ENCODE measurements around the gene NOL6.
A peak's percentile ranks its signal among the peaks of the same experiment; 100 is the strongest.
"Not testable (repeated sequence)": the region's sequence is repeated elsewhere in the genome, so short reads cannot be mapped to it uniquely, and the experiment has no call there.

The NOL6 gene, protein sequence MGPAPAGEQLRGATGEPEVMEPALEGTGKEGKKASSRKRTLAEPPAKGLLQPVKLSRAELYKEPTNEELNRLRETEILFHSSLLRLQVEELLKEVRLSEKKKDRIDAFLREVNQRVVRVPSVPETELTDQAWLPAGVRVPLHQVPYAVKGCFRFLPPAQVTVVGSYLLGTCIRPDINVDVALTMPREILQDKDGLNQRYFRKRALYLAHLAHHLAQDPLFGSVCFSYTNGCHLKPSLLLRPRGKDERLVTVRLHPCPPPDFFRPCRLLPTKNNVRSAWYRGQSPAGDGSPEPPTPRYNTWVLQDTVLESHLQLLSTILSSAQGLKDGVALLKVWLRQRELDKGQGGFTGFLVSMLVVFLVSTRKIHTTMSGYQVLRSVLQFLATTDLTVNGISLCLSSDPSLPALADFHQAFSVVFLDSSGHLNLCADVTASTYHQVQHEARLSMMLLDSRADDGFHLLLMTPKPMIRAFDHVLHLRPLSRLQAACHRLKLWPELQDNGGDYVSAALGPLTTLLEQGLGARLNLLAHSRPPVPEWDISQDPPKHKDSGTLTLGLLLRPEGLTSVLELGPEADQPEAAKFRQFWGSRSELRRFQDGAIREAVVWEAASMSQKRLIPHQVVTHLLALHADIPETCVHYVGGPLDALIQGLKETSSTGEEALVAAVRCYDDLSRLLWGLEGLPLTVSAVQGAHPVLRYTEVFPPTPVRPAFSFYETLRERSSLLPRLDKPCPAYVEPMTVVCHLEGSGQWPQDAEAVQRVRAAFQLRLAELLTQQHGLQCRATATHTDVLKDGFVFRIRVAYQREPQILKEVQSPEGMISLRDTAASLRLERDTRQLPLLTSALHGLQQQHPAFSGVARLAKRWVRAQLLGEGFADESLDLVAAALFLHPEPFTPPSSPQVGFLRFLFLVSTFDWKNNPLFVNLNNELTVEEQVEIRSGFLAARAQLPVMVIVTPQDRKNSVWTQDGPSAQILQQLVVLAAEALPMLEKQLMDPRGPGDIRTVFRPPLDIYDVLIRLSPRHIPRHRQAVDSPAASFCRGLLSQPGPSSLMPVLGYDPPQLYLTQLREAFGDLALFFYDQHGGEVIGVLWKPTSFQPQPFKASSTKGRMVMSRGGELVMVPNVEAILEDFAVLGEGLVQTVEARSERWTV

DNA sequence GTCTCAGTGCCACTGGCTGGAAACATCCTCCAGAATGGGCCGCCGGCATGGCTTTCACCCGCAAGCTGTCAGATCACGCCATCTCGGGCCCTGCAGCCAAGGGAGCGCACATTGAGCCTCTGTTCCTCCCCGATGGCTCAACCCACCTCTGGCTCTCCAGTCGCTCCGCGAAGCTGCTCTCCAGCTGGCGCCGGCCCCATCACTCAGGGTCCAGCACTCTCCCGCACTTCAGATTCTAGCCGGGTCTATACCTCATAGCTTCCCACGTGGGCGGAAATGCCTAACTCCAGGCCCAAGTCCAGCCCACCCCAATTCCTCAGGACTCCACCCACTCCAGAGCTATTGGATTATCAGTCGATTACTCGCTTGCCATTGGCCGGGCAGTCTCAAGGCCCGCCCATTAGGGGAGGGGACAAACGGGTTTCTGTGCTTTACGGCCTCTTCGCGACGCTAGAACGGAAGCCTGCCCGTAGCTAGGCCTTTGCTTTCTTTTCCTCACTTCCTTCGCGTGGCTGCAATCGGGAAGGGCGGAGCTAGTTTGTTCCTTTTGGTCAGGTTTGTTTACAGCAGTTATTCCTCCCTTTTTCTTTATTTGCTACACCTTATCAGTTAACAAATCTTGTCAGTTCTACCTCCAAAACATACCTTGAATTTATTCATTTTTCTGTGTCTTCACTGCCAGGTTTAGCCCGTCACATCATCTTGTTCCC, at the start of gene NOL6:
NOL6 (minus strand) TSS at position 282 of the 710 bp plus-strand sequence; CDS start at position 200, 82 bp downstream.
- peak; percentile 99 for DNase-seq (ENCODE audit: low spot score)

DNA sequence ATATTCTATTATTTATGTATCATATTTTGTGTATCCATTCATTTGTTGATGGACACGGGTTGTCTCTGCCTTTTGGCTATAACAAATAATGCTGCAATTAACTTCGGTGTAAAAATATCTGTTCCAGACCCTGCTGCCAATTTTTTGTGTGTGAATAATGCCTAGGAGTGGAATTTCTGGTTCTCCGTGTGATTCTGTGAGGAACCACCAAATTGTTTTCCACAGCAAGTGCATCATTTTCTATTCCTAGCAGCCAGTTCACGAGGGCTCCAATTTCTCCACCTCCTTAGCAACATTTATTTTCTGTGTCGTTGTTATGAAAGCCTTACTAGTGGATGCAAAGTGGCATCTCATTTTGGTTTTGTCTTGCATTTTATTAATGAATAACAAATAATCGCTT, 48.1 kb upstream of the NOL6 start:
- DNase-seq (ENCODE audit: low spot score): not testable (repeated sequence)

DNA sequence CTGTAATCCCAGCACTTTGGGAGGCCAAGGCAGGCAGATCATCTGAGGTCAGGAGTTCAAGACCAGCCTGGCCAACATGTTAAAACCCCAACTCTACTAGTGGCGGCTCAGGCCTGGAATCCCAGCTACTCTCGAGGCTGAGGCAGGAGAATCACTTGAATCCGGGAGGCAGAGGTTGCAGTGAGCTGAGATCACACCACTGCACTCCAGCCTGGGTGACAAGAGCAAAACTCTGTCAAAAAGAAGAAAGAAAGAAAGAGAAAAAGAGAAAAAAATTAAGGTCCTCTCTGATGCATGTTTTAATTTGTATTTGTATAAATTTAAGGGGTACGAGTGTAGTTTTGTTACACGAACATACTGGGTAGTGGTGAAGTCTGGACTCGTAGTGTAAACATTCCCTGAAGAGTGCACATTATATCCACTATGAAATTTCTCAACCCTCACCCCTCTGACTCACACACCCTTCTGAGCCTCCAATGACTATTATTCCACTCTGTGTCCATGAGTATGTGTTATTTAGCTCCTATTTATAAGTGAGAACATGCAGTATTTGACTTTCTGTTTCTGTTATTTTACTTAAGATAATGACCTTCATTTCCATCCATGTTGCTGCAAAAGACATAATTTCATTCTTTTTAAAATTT, 44.3 kb upstream of the NOL6 start:
- not testable (repeated sequence) for DNase-seq (ENCODE audit: low spot score)

DNA sequence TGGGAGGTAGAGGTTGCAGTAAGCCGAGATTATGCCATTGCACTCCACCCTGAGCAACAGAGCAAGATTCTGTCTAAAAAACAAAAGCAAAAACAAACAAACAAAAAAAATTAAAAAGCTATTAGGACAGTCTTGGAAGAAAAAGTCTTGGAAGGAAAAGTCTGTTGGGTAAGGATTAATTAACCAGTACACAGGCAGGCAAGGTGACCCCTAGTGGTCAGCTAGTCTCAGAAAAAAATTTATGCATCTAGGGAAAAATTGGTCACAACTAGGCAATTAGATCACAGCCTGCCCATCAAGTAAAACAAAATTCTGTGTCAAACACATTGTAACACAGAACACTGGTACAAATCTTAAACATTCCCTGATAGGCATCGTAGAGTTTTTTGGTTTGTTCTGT, 43.6 kb upstream of the NOL6 start:
- DNase-seq (ENCODE audit: low spot score): no peak

DNA sequence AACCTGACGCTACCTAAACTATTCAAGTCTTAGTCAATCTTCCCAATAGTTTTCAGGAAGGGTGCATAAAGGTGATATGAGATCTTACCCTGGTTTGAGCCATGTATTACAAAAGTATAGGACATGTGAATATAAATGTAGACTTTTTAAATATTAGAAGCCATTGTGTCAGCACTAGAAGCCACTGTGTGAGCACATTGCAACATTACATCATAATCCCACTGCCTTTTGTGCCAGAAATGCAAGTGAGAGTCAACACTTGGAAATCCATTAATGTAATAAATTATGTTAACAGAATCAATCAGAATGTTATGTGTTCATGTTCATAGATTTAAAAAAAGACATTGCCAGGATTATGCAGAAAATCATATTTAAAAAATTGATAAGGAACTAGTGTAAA, 42.7 kb upstream of the NOL6 start:
- not testable (repeated sequence) for DNase-seq (ENCODE audit: low spot score)

DNA sequence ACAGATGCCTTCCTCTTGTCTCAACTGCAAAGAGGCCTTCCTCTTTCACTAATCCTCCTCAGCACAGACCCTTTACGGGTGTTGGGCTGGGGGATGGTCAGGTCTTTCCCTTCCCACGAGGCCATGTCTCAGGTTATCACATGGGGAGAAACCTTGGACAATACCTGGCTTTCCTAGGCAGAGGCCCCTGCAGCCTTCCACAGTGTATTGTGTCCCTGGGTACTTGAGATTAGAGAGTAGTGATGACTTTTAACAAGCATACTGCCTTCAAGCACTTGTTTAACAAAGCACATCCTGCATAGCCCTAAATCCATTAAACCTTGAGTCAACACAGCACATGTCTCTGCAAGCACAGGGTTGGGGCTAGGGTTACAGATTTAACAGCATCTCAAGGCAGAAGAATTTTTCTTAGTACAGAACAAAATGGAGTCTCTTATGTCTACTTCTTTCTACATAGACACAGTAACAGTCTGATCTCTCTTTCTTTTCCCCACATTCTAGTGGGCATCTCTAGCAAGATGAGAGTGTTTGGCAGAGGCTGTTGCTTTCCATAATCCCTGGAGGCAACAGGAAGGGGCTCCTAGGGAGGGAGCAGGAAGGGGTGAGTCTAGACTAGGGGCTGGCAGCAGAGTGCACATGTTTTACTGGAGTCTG, 41.7 kb upstream of the NOL6 start:
- DNase-seq (ENCODE audit: low spot score): not testable (repeated sequence)

DNA sequence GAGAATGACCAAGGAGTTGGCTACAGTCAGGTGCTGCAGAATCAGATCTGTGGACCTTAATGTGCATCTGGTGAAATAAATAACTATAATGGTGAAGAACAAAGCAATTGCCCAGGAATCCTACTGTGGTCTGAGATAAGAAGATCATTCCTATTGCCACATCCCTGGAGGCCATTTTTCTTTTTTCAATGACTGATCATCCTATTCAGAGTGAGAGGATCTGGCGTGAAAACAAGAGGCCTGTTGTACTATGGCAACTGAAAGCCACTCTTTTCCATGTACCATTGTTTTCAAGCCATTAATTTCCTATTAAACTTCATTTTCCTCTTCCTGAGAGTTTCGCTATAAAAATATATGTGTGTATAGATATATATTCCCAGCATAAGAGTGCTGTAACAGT, 38.8 kb upstream of the NOL6 start:
- DNase-seq (ENCODE audit: low spot score): not testable (repeated sequence)

DNA sequence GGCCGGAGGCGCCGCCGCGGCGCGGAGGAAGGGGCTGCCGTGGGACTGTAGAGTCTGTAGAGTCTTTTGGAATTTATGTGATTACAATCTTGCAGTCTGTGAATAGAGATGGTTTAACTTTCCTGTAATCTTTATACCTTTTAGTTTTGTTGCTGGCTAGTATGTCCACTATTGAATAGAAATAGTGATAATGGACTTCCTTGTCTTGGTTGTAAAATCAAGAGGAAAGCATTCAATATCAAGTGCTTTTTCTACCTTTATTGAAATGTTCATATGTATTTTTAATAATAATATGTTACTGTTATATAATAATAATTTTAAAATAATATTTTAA, 37.4 kb upstream of the NOL6 start:
- not testable (repeated sequence) for DNase-seq (ENCODE audit: low spot score)

DNA sequence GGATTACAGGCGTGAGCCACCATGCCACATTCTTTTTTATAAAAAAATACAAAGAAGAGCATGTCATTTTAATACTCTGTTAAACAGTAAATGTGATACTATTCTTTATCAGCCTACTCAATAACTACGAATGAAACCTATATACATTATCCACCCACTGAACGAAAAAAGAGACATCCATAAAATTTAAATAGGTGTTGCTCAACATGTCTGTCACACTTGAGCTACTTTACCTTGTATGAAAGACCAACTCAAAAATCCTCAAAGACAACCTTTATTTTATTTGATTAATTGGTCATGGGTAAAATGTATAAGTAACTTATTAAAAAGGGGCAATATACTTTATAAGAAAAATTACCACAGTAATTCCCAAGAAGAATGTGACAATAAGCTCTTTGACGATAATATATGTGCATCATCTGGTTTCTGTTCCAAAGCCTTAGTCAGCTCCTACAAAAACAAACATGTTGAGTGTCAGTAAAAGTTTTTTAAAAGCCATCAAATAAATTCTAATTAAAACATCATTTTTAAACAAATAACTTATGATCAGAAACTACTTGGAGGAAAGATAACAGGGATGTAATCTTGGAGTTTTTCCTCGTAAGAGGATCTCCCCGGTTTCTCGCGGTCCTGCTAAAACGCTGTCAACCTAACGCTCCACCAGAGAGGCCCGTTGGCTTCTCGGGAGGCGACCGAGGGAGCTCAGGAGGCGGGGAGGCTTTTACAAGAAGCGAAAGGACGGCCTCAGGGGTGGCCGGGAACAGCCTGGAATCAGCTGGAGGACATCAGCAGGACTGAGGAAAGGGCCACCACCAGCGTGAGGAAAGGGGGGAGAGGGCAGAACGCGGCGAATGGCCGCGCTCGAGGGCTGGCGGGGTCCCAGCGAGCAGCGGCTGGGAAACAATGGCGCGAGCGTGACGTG, 36.8 kb upstream of the NOL6 start:
- peak; percentile 70 for DNase-seq (ENCODE audit: low spot score)

DNA sequence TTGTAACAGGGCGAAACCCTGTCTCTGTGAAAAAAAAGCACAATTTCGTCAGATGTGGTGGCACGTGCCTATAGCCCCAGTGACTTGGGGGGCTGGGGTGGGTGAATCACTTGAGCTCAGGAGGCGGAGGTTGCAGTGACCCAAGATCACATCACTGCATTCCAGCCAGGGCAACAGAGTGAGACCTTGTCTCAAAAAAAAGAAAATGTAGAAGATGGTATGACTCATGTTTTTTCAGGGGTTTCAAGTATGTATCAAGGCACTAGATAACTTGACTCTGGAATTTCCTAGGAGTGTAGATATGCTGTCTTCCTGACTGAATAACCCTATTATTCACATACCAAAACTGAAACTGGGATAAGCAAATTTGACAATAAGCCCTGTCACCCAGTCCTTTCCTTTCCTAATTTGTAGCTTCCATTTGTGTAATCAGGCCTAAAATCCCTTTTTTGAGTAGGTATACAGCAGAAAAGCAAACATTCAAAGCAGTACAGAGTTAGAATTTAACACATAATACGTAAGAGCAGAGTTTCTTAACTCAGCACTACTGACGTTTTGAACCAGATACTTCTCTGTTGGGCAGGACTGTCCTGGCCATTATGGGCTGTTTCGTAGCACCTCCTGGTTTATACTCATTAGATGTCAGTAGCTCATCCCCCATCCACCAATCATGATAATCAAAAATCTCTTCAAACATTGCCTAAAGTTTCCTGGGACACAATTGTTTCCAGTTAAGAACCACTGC, 33.1 kb upstream of the NOL6 start:
- DNase-seq (ENCODE audit: low spot score): peak; percentile 94

DNA sequence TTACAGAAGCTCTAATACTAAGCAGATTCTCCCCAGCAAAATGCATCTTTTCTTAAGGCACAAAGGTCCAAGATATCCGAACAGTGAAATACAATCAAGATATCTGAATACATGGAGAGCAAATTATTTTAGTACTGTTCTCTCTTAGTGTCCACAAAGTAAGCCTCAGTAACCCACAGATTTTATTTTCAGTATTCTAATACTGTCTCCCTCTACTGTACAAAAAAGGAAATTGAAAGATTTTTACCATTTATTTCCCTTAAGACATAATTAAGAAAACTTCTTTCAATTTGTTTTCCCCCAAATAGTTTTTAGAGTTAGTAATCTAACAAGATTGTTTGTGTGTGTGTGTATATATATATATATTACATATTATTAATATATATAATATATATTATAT, 24.7 kb upstream of the NOL6 start:
- no peak for DNase-seq (ENCODE audit: low spot score)

DNA sequence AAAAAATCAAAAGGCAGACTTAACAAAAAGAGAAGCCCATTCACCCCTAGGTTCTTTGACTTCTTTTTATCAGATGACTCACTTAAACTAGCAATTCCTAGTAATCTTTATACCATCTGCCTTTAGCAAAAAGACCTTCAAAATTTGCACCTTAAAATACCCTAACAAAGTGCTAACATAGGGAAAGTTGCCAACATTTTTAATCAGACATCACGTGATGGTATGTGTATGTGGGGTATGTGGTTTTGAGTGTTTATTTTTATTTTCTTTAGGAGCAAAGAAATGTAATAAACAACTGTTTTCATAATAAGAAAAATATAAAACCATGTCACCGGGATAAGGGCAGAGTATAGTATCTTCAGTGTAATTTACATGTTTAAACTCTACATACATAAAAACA, 20.1 kb upstream of the NOL6 start:
- not testable (repeated sequence) for DNase-seq (ENCODE audit: low spot score)

DNA sequence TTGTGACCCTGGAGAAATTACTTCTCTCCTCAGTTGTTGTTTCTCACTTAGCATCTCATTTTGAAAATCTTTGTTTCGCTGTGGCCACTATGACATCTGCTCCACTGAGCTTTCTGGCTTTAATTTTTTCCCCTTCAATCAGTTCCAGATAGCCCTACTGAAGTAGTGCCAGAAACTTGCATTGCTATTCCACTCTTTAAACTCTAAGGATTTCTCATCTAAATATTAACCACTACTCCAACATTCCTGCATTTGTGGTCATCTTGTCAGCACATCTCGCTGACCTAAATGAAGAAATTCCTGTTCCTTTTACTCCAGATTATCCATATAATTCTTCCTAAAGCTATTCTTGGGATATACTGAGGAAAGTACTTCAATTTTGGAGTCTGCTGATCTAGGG, 15.3 kb upstream of the NOL6 start:
- no peak for DNase-seq (ENCODE audit: low spot score)

DNA sequence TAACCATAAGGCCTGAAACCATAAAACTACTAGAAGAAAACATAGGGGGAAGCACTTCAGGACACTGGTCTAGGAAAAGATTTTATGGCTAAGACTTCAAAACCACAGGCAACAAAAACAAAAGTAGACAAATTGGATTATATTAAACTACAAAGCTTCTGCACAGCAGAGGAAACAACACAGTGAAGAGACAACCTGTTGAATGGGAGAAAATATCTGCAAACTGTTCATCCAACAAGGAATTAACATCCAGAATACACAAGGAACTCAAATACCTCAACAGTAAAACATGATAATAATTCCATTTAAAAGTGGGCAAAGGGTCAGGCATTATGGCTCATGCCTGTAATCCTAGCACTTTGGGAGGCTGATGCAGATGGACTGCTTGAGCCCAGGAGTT, 11.6 kb upstream of the NOL6 start:
- DNase-seq (ENCODE audit: low spot score): not testable (repeated sequence)

DNA sequence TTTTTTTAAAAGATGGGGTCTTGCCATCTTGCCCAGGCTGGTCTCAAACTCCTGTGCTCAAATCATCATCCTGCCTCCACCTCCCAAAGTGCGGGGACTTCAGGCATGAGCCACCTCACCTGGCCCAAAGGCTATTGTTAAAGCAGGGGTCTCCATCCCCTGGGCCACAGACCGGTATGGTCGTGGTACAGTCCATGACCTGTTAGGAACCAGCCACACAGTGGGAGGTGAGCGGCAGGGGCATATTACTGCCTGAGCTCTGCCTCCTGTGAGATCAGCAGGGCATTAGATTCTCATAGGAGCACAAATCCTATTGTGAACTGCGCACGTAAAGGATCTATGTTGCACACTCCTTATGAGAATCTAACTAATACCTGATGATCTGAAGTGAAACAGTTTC, 7.3 kb upstream of the NOL6 start:
- DNase-seq (ENCODE audit: low spot score): no peak

DNA sequence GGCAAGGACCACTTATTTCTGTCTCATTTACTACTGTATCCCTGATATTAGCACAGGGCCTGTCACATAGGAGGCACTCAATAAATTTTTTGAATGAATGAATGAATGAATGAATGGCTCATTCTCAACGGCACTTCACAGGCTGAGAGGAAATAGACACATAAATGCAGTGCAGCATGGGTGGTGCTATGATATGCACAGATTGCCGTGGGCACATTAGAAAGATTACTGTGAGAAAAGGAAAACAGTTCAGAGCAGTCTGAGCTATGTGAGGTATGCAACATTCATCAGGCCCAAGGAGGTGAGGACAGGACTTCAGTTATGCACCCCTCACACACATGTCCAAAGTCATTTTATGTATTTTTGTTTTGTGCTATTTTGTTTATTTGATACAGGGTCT, 6.4 kb upstream of the NOL6 start:
- no peak for DNase-seq (ENCODE audit: low spot score)

DNA sequence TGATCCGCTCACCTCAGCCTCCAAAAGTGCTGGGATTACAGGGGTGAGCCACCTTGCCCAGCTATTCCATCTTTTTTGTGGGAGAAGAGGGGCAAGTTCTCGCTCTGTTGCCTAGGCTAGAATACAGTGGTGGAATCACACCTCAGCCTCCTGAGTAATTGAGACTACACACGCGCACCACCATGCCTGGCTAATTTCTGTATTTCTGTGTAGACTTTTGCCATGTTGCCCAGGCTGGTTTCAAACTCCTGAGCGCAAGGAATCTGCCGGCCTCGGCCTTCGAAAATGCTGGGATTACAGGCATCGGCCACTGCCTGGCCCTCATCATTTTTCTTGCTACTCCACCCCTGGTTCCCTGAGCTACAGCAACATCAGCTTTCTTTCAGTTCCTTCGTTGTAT, 2.8 kb upstream of the NOL6 start:
- DNase-seq (ENCODE audit: low spot score): no peak

DNA sequence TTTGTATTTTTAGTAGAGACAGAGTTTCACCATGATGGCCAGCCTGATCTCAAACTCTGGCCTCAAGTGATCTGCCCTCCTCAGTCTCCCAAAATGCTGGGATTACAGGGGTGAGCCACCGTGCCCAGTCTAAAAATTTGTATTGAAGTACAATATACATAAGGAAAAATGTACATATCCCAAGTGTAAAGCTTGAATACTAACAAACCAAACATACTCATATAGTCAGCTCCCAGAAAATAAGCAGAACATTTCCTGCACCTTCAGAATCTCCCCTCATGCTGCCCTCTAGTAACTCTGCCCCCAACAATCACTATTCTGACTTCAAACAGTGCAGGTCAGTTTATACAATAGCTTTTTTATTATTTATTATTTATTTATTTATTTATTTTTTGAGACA, 1.6 kb upstream of the NOL6 start:
- DNase-seq (ENCODE audit: low spot score): no peak
